VCaP (cell line): ENCODE data around the gene MASP1.

Experiments
- H3K27ac ChIP-seq: fragments of 450-650 bp; 2 replicates; pipeline ENCODE4 v1.5.1; 2017
- CTCF ChIP-seq: fragments of 450-650 bp; conservative IDR thresholded peaks from 2 replicates; pipeline ENCODE4 v1.5.1; 2017; ENCODE audit warnings: mild to moderate bottlenecking, moderate library complexity

Gene MASP1

GRCh38 chr3:187293516-187294430 lies 2.2 kb upstream of the MASP1 start:
- no peak overlapping the region for H3K27ac ChIP-seq

GRCh38 chr3:187292631-187293515 lies 1.3 kb upstream of the MASP1 start:
- H3K27ac ChIP-seq = no peak overlapping the region
- TF ChIP-seq CTCF = no peak

More at GRCh38 chr3:187293516-187294430, 2.2 kb upstream of the MASP1 start:
- TF ChIP-seq CTCF = no peak

- no peak for TF ChIP-seq CTCF
- H3K27ac ChIP-seq = no peak overlapping the region
These were observed 644 bp upstream of the MASP1 start for GRCh38 chr3:187292181-187292580.

- H3K27ac ChIP-seq = no peak overlapping the region
- TF ChIP-seq CTCF = no peak
These were observed 481 bp downstream of the MASP1 start for GRCh38 chr3:187291001-187291511.

- H3K27ac ChIP-seq = no peak overlapping the region
- no peak for TF ChIP-seq CTCF
These were observed 1.0 kb downstream of the MASP1 start for GRCh38 chr3:187290503-187290902.

- TF ChIP-seq CTCF = no peak
- H3K27ac ChIP-seq = no peak overlapping the region
These were observed 2.5 kb downstream of the MASP1 start for GRCh38 chr3:187288855-187289605.
